CD4-positive, alpha-beta T cell treated with Interleukin-1 beta for 1 hour (primary cell): ENCODE measurements around the gene LIM2.
"Not testable (repeated sequence)": the region's sequence is repeated elsewhere in the genome, so short reads cannot be mapped to it uniquely, and the experiment has no call there.

ENCODE experiments used
- DNase-seq, 2 donors: peaks; one replicate each; pipeline ENCODE4 v3.0.0-alpha.2; 2020 to 2022

LIM2 gene

DNA sequence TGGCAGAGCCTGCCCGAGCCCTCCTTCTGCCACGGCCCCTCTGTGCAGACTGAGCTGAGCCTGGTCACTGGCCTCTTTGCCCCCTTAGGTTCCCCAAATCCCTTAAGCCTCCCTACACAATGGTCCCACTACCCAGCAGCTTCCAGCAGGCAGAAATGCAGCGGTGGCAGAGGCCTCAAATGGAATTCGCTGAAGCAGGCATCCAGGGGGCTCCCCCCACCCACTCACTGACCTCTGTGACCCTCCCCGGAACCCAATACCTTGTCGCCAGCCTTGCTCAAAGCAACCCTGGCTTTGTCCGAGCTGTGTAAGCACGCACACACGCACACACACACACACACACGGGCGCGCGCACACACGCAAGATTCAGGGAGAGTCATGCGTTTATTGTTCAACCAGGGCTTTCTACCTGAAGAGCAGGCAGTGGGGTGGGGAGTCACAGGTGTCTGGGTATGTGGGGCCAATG is at the start of gene LIM2:
Gene LIM2, minus strand, starts transcription at position 51 of the 466 bp plus-strand sequence. CDS start 531 bp downstream, outside the sequence.
- no peak for DNase-seq

DNA sequence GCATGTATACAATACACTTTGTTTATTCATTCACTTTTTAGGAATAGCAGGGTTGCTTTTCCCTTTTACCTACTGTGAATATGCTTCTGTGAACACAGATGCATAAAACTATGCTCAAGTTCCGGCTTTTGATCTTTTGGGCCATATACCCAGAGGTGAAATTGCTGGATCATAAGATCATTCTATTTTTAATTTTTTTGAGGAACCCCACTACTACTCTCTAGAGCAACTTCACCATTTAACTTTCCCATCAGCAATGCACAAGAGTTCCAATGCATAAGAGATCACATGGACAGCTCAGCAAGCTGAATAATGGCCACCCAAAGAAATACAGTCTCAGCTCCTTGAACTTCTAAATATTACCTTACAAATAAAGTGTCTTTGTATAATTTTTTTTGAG is 46.7 kb upstream of the LIM2 start:
- no peak for DNase-seq

DNA sequence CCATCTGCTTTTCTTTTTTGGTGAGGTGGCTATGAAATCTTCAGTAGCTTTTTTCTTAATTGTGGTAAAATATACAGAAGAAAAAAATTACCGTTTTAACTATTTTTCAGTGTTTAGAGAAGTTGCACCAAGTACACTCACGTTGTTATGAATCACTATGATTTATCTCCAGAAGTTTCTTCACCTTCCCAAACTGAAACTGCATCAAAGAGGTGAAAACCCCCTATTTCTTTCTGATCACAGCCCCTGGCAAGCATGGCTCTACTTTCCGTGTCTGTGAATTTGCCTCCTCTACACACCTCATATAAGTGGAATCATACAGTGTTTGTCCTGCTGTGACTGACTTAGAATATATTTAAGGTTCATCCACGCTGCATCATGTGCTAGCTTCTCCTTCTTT is 45.3 kb upstream of the LIM2 start:
- DNase-seq = no peak

DNA sequence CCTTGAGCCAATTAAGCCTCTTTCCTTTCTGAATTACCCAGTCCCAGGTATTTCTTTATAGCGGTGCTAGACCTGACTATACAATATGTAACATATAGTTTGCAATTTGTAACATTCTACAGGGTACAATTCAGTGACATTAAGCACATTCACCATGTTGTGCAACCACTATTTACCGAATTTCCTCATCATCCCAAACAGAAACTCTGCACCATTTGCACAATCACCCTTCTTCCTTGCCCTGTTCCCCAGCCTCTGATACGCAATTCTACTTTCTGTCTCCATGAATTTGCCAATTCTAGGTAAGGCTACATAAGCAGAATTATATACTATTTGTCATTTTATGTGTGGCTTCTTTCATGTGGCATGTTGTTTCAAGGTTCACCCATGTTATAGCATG is 43.4 kb upstream of the LIM2 start:
- DNase-seq = no peak

DNA sequence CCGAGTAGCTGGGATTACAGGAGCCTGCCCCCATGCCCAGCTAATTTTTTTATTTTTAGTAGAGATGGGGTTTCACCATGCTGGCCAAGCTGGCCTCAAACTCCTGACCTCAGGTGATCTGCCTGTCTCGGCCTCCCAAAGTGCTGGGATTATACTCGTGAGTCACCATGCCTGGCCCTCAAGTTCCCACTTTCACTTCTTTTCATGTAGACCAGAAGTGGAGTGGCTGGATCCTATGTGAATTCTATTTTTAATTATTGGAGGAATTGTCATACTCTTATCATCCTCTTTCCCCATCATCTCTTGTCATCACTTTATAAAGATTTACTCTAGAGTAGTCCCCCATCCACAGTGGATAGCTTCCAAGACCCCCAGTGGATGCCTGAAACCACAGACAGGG is 42.4 kb upstream of the LIM2 start:
- no peak for DNase-seq

GRCh38 chr19:51427201-51427600 is 39.4 kb upstream of the LIM2 start:
- peak in 1 of 2 donors; percentile 48 for DNase-seq

- peak; percentile 81 to 82 for DNase-seq
These were observed 34.3 kb upstream of the LIM2 start for GRCh38 chr19:51422053-51422448.

DNA sequence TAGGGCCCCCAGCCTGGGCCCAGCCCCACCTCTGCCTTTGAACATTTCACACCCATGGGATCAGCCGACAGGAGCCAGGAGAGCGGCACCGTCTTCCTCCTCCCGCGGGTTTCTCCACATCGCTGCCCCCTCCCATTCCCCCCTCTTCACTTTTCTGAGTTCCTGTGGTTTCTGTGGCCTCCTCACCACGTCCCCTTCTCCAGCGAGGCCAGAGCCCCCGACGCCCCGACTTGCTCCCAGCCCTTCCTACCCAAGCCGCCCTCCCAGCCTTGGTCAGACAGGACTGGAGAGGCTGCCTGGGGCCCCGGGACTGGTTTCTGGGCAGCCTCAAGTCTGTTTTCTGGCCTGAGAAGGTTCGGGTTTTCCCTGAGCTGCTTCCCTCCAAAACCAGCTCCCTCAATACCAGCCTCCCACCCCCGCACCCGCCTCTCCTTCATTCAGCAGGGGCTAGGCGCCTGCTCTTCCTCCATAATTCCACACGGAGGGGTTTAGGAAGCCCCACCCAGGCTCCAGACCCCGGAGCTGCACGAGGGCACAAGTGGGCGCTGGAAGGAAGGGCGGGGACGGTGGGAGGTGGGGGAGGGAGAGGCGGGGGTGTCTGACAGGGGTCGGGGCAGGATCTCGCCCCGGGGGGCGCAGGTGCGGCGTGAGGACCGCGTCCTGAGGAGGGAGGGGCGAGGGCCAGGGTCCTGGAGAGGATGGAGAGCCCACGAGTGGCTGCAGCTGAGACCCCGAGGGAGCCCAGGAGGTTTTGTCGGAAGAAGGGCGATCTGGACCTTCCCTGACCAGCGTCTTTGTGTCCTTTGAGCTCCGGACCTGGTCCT is 33.7 kb upstream of the LIM2 start:
- DNase-seq = no peak

DNA sequence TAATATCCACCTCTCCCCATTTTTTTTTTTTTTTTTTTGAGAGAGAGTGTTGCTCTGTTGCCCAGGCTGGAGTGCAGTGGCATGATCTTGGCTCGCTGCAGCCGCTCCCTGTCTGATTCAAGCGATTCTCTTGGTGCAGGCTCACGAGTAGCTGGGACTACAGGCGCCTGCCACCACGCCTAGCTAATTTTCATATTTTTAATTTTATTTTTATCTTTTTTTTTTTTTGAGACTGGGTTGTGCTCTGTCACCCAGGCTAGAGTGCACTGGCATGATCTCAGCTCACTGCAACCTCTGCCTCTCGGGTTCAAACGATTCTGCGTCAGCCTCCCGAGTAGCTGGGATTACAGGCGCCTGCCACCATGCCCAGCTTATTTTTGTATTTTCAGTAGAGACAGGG is 32.7 kb upstream of the LIM2 start:
- not testable (repeated sequence) for DNase-seq

- DNase-seq = no peak
These were observed 30.9 kb upstream of the LIM2 start for GRCh38 chr19:51418707-51419106.

GRCh38 chr19:51417810-51418157 is 30.0 kb upstream of the LIM2 start:
- DNase-seq = peak in 1 of 2 donors; percentile 21

DNA sequence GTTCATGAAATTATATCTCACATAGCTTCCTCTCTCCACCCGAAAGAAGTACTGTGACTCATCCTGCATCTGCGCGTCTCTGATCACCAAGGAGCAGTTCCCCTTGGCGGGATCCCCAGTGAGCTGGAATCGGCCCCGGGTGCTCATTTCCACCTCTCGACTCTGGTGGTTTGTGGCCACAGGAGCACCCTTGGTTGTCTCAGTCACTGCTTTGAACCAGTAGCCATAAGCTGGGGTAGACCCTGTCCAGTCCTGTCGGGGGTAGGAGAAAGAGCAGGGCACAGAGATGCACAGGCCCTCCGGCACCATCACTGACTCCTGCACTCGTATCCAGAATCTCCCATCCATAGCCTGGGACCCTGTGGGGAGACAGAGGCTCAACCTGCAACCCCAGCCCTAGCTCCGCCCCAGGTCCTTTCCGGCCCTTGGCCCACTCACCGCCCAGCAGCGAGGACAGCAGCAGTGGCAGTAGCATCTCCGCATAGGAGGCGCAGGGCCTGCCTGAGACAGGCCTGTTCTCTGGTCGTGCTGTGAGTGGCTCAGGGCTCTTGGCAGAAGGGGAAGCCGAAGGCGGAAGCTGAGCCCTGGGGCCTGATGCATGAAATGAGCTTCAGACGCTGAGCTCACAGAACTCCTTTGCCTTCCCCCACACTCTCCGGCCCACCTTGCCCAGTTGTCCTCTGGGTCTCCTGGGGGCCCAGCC is 29.5 kb upstream of the LIM2 start, which contains the start of gene SIGLEC10:
Gene SIGLEC10, minus strand, starts transcription at position 536 of the 703 bp plus-strand sequence. Its CDS starts 61 bp downstream, at position 475.
- peak in 1 of 2 donors; percentile 74 for DNase-seq

GRCh38 chr19:51416422-51416821 is 28.6 kb upstream of the LIM2 start:
- not testable (repeated sequence) for DNase-seq

- no peak for DNase-seq
These were observed 27.4 kb upstream of the LIM2 start for GRCh38 chr19:51415187-51415586.

GRCh38 chr19:51410950-51411748 is 23.4 kb upstream of the LIM2 start:
- DNase-seq = no peak

- peak; percentile 45 to 46 for DNase-seq
These were observed 19.8 kb upstream of the LIM2 start for GRCh38 chr19:51407511-51408131.

GRCh38 chr19:51402117-51402516 is 14.3 kb upstream of the LIM2 start:
- no peak for DNase-seq

DNA sequence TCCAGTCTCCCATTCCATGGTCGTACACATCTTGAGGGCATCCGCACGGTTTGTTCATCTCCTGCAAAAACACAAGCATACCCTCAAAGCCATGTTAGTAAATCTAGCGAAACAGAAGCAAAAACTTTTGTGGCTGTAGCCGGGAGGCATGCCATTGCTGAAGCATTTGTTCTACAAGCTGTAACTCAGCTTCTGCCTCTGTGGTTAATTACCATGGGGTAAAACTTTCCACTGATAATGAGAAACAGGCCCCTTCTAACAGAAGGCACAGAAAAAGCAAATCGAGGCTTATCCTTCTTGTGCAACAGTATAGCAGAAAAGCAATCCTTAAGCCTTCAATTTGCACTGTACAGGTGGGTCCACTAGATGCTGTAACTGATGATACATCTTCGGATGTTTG is 12.2 kb upstream of the LIM2 start:
- not testable (repeated sequence) for DNase-seq

GRCh38 chr19:51399231-51399630 is 11.5 kb upstream of the LIM2 start:
- DNase-seq = no peak

DNA sequence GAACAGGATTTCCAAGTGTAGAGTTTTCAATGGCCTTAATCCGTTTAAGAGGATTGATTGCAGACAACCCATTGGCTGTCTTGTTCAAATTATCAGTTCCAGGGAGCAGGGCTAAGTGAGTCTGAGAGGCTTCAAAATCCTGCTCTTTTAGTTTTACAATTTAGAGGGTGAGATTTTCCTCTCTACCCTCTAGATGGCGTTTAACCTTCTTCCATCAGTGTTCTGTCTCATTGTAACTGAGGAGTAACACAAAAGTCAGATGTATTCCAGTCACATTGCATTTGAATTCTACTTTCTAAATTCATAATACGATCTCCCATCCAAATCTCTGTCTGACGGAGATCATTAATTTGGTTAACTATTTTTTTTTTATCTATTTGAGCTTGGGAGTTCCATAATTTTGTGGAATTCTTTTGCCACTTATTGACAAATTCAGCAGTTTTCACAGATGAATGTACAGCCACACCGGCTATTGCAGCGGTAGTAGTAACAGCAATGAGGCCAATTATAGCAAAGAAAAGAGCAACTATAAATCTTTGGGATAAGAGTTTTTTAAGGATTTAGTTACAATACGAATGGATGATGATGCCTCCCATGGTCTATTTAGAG is 10.4 kb upstream of the LIM2 start:
- peak in 1 of 2 donors; percentile 28 for DNase-seq

DNA sequence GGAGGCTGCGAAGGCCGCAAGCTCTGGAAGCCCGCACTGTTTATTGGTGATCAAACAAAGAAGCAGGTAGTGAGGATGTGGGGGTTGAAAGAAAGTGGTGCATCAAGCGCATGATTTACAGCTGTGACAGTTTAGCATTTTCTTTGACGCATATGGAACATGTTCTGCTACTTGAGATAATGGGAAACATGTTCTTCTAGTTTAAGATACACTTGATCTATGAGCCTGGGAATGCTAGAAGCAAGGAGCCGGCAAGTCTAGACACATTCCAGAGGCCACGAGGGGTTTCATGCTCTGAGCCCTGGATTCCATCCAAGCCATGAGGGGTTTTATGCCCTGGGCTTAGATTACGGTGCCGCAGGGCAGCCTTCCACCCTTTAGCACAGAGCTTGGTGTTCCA is 9.7 kb upstream of the LIM2 start:
- DNase-seq = not testable (repeated sequence)

DNA sequence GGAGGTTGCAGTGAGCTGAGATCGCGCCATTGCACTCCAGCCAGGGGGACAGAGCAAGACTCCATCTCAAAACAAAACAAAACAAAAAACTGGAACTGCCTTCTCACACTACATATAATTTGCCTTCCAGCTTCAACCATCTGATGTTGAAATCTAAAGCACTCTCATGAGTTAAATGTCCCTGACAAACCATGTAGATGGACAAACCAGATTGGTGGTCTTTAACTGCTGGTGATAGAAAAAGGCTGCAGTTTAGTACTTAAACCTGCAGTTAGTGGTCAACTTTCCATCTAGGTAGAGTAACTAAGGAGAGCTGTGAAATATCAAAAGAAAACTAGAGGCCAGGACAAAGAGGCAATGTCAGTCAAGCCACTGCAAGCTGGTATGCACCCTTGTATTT is 8.4 kb upstream of the LIM2 start:
- no peak for DNase-seq
